AG09309 (cell line): ENCODE data around the gene B3GNT8.

Experiments used
- DNase-seq: peaks from one replicate; pipeline ENCODE4 v3.0.0-alpha.2; 2010; ENCODE audit warnings: low read depth
- H3K4me3 ChIP-seq: 2 replicates; pipeline ENCODE4 v1.5.1; 2011; ENCODE audit warnings: mild to moderate bottlenecking, low read depth, low read length, moderate library complexity; ENCODE audit not compliant: control insufficient read depth
- CTCF ChIP-seq: IDR thresholded peaks from 2 replicates; pipeline ENCODE4 v1.5.1; 2011; ENCODE audit warnings: mild to moderate bottlenecking, low read depth, low read length, inconsistent platforms; ENCODE audit not compliant: insufficient read depth, control insufficient read depth; ENCODE audit errors: missing control alignments

B3GNT8 gene

GRCh38 chr19:41422955-41423354 is 4.2 kb downstream of the B3GNT8 start:
- DNase-seq = no peak
- no peak for TF ChIP-seq CTCF
- H3K4me3 ChIP-seq = no peak overlapping the region

GRCh38 chr19:41422456-41422855 is 4.7 kb downstream of the B3GNT8 start:
- TF ChIP-seq CTCF = no peak
- no peak for DNase-seq
- H3K4me3 ChIP-seq = no peak overlapping the region

- no peak overlapping the region for H3K4me3 ChIP-seq
- DNase-seq = no peak
- no peak for TF ChIP-seq CTCF
Observed at GRCh38 chr19:41421973-41422372, 5.2 kb downstream of the B3GNT8 start.

- TF ChIP-seq CTCF = no peak
Observed at GRCh38 chr19:41421314-41421713, 5.9 kb downstream of the B3GNT8 start.

GRCh38 chr19:41420101-41420880 is 6.9 kb downstream of the B3GNT8 start:
- H3K4me3 ChIP-seq = no peak overlapping the region
- DNase-seq = no peak
- TF ChIP-seq CTCF = no peak

More at GRCh38 chr19:41421314-41421713, 5.9 kb downstream of the B3GNT8 start:
- DNase-seq = no peak
- no peak overlapping the region for H3K4me3 ChIP-seq

- H3K4me3 ChIP-seq = no peak overlapping the region
- TF ChIP-seq CTCF = no peak
- DNase-seq = no peak
Observed at GRCh38 chr19:41416194-41416674, 10.9 kb downstream of the B3GNT8 start.

GRCh38 chr19:41415154-41415571 is 12.0 kb downstream of the B3GNT8 start:
- DNase-seq = no peak
- no peak overlapping the region for H3K4me3 ChIP-seq
- no peak for TF ChIP-seq CTCF
